Naive thymus-derived CD8-positive, alpha-beta T cell (primary cell): Measurements from ENCODE around the gene CATSPERE. TPM values are rescaled to one million over a fixed set of nuclear protein-coding genes. Genes with fewer than 3 reads are reported as not detected.
"Not testable (repeated sequence)": the region's sequence is repeated elsewhere in the genome, so short reads cannot be mapped to it uniquely, and the experiment has no call there.

Source experiments
- ATAC-seq, 2 donors: fragments of 150-1000 bp; cut with Tn5 transposase in 1 of 2; sonication (Bioruptor Pico), chemical (Tn5 transposase) in 1 of 2; 1 replicate in 1 of 2; 2 replicates in 1 of 2; pipeline ENCODE4 v1.10.0; 2021; ENCODE audit warnings: mild to moderate bottlenecking in 2 of 2, moderate library complexity in 2 of 2
- POLR2A ChIA-PET: fragments of 350-600 bp; sonication (Branson Sonifier 250); formaldehyde crosslinking; loops from one replicate; lab custom pipeline; 2021; ENCODE audit warnings: antibody characterized with exemption; lab: Charles Lee
- DNase-seq, 10 donors: peaks; one replicate each; pipeline versions ENCODE4 v3.0.0 to v3.0.0-alpha.2; 2020 to 2022
- H3K27ac Mint-ChIP-seq, 10 donors: one replicate each; pipeline ENCODE4 v1.8.0; 2020 to 2022; ENCODE audit warnings: mild to moderate bottlenecking in 10 of 10, mixed read lengths in 10 of 10, moderate library complexity in 4 of 10, inconsistent platforms in 1 of 10
- H3K27me3 Mint-ChIP-seq, 5 donors: one replicate each; pipeline ENCODE4 v1.8.0; 2021 to 2022; ENCODE audit warnings: mixed read lengths in 5 of 5
- H3K36me3 Mint-ChIP-seq, 3 donors: one replicate each; pipeline ENCODE4 v1.8.0; 2020 to 2022; ENCODE audit warnings: mixed read lengths in 3 of 3, mild to moderate bottlenecking in 2 of 3, inconsistent platforms in 1 of 3
- H3K4me1 Mint-ChIP-seq, 4 donors: one replicate each; pipeline ENCODE4 v1.8.0; 2021 to 2022; ENCODE audit warnings: mixed read lengths in 4 of 4
- H3K4me3 Mint-ChIP-seq, 10 donors: one replicate each; pipeline ENCODE4 v1.8.0; 2020 to 2022; ENCODE audit warnings: mild to moderate bottlenecking in 10 of 10, mixed read lengths in 10 of 10, moderate library complexity in 6 of 10, inconsistent platforms in 1 of 10
- H3K9me3 Mint-ChIP-seq, 9 donors: one replicate each; pipeline ENCODE4 v1.8.0; 2020 to 2022; ENCODE audit warnings: mixed read lengths in 9 of 9, mild to moderate bottlenecking in 3 of 9, inconsistent platforms in 1 of 9, moderate library complexity in 1 of 9
- polyA plus RNA-seq, 3 donors: library from polyadenylated mRNA; unstranded; fragments of 300-500 nt; fragmentation: Illumina TruSeq; gene quantifications; one replicate each; pipeline ENCODE4 v1.2.3, GENCODE V29; 2021
- total RNA-seq, 8 experiments: library from RNA in 2 of 8; stranded (reverse) in 2 of 8; gene quantifications; one replicate each; pipeline ENCODE4 v1.2.3 and lab custom pipeline; 2021 to 2026

The CATSPERE gene
- total and polyA plus RNA-seq, 5 experiments from 2014 or later: 0.22 to 2.7 (median 1.2) TPM

DNA sequence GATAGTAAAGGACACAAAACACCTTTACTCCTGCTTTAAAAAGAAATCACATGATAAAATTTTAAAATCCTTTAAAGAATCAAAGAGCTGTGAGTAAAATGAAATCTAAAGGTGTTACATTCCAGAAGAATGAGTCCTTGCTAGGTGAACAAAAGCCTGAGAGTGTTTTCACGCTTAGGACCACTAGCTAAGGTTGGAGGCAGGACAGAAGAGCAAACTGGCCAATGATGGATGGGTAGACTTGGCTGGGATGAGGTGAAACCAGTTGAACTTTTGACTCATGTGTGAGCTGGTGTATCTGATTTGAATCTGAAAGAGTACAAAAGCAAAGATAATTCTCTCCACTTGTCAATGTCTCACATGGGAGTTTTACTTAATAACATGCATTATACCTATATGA is 35.1 kb downstream of the CATSPERE start:
- DNase-seq (no peak), ATAC-seq (no peak)
- peaks cover 0 to 18% (median 0%) of the 10 kb centered on the region in 9 donors for H3K9me3 Mint-ChIP-seq
- POLR2A ChIA-PET: no interaction called here
- peaks cover 0 to 15% (median 0%) of the 10 kb centered on the region in 3 donors for H3K36me3 Mint-ChIP-seq
- H3K4me3 Mint-ChIP-seq: no peak overlapping the region
- no peak overlapping the region for H3K27ac Mint-ChIP-seq
- no peaks in the 10 kb centered on the region for H3K27me3 Mint-ChIP-seq
- no peaks in the 10 kb centered on the region for H3K4me1 Mint-ChIP-seq

DNA sequence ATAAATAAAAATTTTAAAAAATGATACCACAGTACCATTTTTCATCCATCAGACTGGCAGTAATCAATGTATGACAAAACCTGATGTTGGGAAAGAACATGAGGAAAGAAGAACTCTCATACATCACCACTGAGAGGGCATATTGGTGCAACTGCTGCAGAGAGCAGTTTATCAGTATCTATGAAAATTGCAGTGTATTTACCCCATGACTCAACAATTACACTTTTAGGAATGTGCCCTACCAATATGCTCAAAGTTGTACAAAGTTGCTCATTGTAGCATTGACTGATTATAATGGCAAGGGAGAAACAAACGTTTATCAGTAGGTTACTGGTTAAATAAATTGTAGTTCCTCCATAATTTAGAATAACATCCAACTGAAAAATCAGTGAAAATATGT is 36.7 kb downstream of the CATSPERE start:
- ATAC-seq (no peak), DNase-seq (no peak)
- peaks cover 0 to 15% (median 0%) of the 10 kb centered on the region in 3 donors for H3K36me3 Mint-ChIP-seq
- POLR2A ChIA-PET: no interaction called here
- H3K9me3 Mint-ChIP-seq: peaks cover 0 to 18% (median 0%) of the 10 kb centered on the region in 9 donors
- H3K27me3 Mint-ChIP-seq: no peaks in the 10 kb centered on the region
- no peak overlapping the region for H3K4me3 Mint-ChIP-seq
- no peak overlapping the region for H3K27ac Mint-ChIP-seq
- H3K4me1 Mint-ChIP-seq: no peaks in the 10 kb centered on the region

GRCh38 chr1:244499484-244499883 is 38.4 kb downstream of the CATSPERE start:
- H3K9me3 Mint-ChIP-seq: peaks cover 0 to 18% (median 0%) of the 10 kb centered on the region in 9 donors
- H3K27me3 Mint-ChIP-seq, H3K4me1 Mint-ChIP-seq, POLR2A ChIA-PET, H3K27ac Mint-ChIP-seq, DNase-seq, H3K4me3 Mint-ChIP-seq, ATAC-seq: not testable (repeated sequence)
- H3K36me3 Mint-ChIP-seq: peaks cover 0 to 15% (median 0%) of the 10 kb centered on the region in 3 donors

- H3K27ac Mint-ChIP-seq, H3K4me1 Mint-ChIP-seq, H3K4me3 Mint-ChIP-seq, POLR2A ChIA-PET, DNase-seq, ATAC-seq, H3K27me3 Mint-ChIP-seq: not testable (repeated sequence)
- H3K36me3 Mint-ChIP-seq: peaks cover 0 to 15% (median 0%) of the 10 kb centered on the region in 3 donors
- H3K9me3 Mint-ChIP-seq: peaks cover 0 to 18% (median 0%) of the 10 kb centered on the region in 9 donors
Measured at GRCh38 chr1:244500515-244500914, 39.4 kb downstream of the CATSPERE start.

DNA sequence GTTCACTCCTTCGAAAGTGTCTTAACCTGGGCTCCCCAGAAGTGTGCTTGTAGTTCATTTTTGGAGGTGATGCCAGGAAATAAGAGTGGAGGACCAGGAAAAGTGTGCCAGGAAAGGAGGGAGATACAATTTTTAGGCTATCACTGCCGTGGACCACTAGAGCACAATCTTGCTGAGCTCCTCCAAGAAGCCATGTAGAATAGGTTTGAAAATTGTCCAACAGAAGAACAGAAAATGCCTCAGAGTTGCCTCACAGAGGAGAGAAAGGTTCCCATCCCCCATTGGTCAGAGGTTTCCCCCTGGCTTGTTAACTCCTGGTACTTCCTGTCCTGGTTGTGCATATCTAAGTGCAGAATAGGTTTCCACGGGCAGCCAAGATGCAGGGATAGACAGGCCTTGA is 41.6 kb downstream of the CATSPERE start:
- H3K27me3 Mint-ChIP-seq: no peaks in the 10 kb centered on the region
- H3K27ac Mint-ChIP-seq: no peak overlapping the region
- POLR2A ChIA-PET: no interaction called here

GRCh38 chr1:244513493-244513892 is 52.4 kb downstream of the CATSPERE start:
- POLR2A ChIA-PET: no interaction called here
- H3K36me3 Mint-ChIP-seq: peaks cover 23 to 41% (median 40%) of the 10 kb centered on the region in 3 donors
- H3K9me3 Mint-ChIP-seq: peaks cover 8 to 30% (median 19%) of the 10 kb centered on the region in 9 donors
- peaks cover 0 to 1% (median 0%) of the 10 kb centered on the region in 4 donors for H3K4me1 Mint-ChIP-seq
- DNase-seq (no peak), ATAC-seq (no peak)
- H3K27me3 Mint-ChIP-seq: no peaks in the 10 kb centered on the region
- H3K4me3 Mint-ChIP-seq: no peak overlapping the region
- H3K27ac Mint-ChIP-seq: no peak overlapping the region

More for the DNA sequence above, 41.6 kb downstream of the CATSPERE start:
- H3K36me3 Mint-ChIP-seq: peaks cover 0 to 20% (median 9%) of the 10 kb centered on the region in 3 donors
- DNase-seq (no peak), ATAC-seq (no peak)
- H3K4me3 Mint-ChIP-seq: no peak overlapping the region
- peaks cover 0 to 22% (median 9%) of the 10 kb centered on the region in 9 donors for H3K9me3 Mint-ChIP-seq
- no peaks in the 10 kb centered on the region for H3K4me1 Mint-ChIP-seq

DNA sequence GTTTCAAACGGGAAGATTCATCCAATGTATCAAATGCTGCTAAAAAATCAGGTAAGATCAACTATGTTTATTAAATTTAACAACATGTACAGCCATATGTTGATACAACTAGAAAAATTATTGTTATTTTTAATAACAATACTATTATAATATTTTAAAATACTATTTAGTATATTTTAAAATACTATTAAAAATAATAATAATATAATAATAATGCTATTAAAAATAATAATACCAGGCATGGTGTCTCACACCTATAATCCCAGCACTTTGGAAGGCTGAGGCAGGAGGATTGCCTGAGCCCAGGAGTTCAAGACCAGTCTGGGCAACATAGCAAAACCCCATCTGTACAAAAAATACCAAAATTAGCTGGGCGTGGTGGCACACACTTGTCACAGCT is 54.6 kb downstream of the CATSPERE start:
- H3K4me3 Mint-ChIP-seq: no peak overlapping the region
- H3K36me3 Mint-ChIP-seq: peaks cover 37 to 46% (median 45%) of the 10 kb centered on the region in 3 donors
- H3K9me3 Mint-ChIP-seq: peaks cover 15 to 33% (median 24%) of the 10 kb centered on the region in 9 donors
- no peak overlapping the region for H3K27ac Mint-ChIP-seq
- POLR2A ChIA-PET: no interaction called here
- ATAC-seq (no peak), DNase-seq (no peak)
- H3K27me3 Mint-ChIP-seq: no peaks in the 10 kb centered on the region
- peaks cover 0 to 1% (median 0%) of the 10 kb centered on the region in 4 donors for H3K4me1 Mint-ChIP-seq

- Mint-ChIP-seq H3K4me1 (no peaks in the 10 kb centered on the region), H3K27me3 (no peaks in the 10 kb centered on the region), H3K9me3 (peaks cover 10 to 34% (median 22%) of the 10 kb centered on the region in 9 donors), H3K4me3 (peak overlapping the region in 1 of 10 donors; percentile 10), H3K36me3 (peaks cover 26 to 55% (median 54%) of the 10 kb centered on the region in 3 donors), H3K27ac (no peak overlapping the region)
- ATAC-seq: no peak
- POLR2A ChIA-PET: no interaction called here
- DNase-seq: no peak
Measured at GRCh38 chr1:244536316-244536715, 75.2 kb downstream of the CATSPERE start.

DNA sequence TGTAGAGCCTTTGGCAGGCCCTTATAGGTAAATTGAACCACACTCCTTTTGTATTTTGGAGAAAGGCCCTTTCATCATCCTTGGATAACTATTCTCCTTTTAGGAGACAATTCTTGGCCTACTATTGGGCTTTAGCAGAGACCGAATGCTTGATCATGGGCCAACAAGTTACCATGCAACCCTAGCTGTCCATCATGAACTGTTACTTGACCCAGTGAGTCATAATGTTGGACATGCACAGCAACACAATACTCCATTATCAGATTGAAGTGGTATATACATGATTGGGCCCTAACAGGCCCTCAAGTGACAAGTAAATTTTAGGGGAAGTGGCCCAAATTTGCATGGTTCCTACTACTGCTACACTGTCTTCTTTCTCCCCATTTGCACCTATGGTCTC is 84.4 kb downstream of the CATSPERE start:
- no peak overlapping the region for H3K27ac Mint-ChIP-seq
- H3K9me3 Mint-ChIP-seq: peaks cover 16 to 61% (median 34%) of the 10 kb centered on the region in 9 donors
- no peaks in the 10 kb centered on the region for H3K27me3 Mint-ChIP-seq
- no peaks in the 10 kb centered on the region for H3K4me1 Mint-ChIP-seq
- POLR2A ChIA-PET: no interaction called here
- no peak overlapping the region for H3K4me3 Mint-ChIP-seq
- H3K36me3 Mint-ChIP-seq: peaks cover 5 to 24% (median 18%) of the 10 kb centered on the region in 3 donors
- no peak for DNase-seq
- ATAC-seq: no peak

GRCh38 chr1:244548558-244549115 is 87.6 kb downstream of the CATSPERE start:
- DNase-seq (no peak), ATAC-seq (no peak)
- Mint-ChIP-seq H3K36me3 (peaks cover 10 to 30% (median 20%) of the 10 kb centered on the region in 3 donors), H3K27me3 (no peaks in the 10 kb centered on the region), H3K9me3 (peaks cover 19 to 68% (median 35%) of the 10 kb centered on the region in 9 donors), H3K27ac (no peak overlapping the region), H3K4me1 (no peaks in the 10 kb centered on the region), H3K4me3 (no peak overlapping the region)
- POLR2A ChIA-PET: no interaction called here

- H3K9me3 Mint-ChIP-seq: peaks cover 5 to 67% (median 31%) of the 10 kb centered on the region in 9 donors
- H3K27ac Mint-ChIP-seq: no peak overlapping the region
- DNase-seq (no peak), ATAC-seq (no peak)
- H3K36me3 Mint-ChIP-seq: peaks cover 5 to 20% (median 12%) of the 10 kb centered on the region in 3 donors
- no peaks in the 10 kb centered on the region for H3K4me1 Mint-ChIP-seq
- POLR2A ChIA-PET: no interaction called here
- H3K27me3 Mint-ChIP-seq: no peaks in the 10 kb centered on the region
- no peak overlapping the region for H3K4me3 Mint-ChIP-seq
Measured at GRCh38 chr1:244552336-244552735, 91.3 kb downstream of the CATSPERE start.

GRCh38 chr1:244556263-244556662 is 95.2 kb downstream of the CATSPERE start:
- POLR2A ChIA-PET: no interaction called here
- DNase-seq: no peak
- H3K4me1 Mint-ChIP-seq: no peaks in the 10 kb centered on the region
- peaks cover 0 to 66% (median 24%) of the 10 kb centered on the region in 9 donors for H3K9me3 Mint-ChIP-seq
- no peaks in the 10 kb centered on the region for H3K27me3 Mint-ChIP-seq
- H3K36me3 Mint-ChIP-seq: peaks cover 19 to 25% (median 19%) of the 10 kb centered on the region in 3 donors
- no peak overlapping the region for H3K4me3 Mint-ChIP-seq
- ATAC-seq: no peak
- H3K27ac Mint-ChIP-seq: no peak overlapping the region

- Mint-ChIP-seq H3K9me3 (peaks cover 0 to 61% (median 24%) of the 10 kb centered on the region in 9 donors), H3K27me3 (no peaks in the 10 kb centered on the region), H3K4me1 (no peaks in the 10 kb centered on the region), H3K27ac (no peak overlapping the region), H3K36me3 (peaks cover 18 to 21% (median 19%) of the 10 kb centered on the region in 3 donors), H3K4me3 (no peak overlapping the region)
- POLR2A ChIA-PET: no interaction called here
- DNase-seq (no peak), ATAC-seq (no peak)
Measured at GRCh38 chr1:244557565-244557964, 96.5 kb downstream of the CATSPERE start.
